GM18951 (cell line): ENCODE results near the gene LHX4.

Source experiments
- POLR2A ChIP-seq: IDR thresholded peaks from 4 replicates; pipeline ENCODE4 v1.6.1; 2011; ENCODE audit warnings: mild to moderate bottlenecking; ENCODE audit not compliant: insufficient read length, insufficient read depth; ENCODE audit errors: extremely low read depth
- in situ Hi-C: fragments of 300-500 bp; cut with MboI; formaldehyde crosslinking; loops from one replicate; pipeline ENCODE4 v1.12.0; 2022; ENCODE audit warnings: low sequenced_read_pairs, mixed read lengths, inconsistent platforms; ENCODE audit not compliant: unreplicated experiment

The LHX4 gene

GRCh38 chr1:180271272-180272255, 41.5 kb downstream of the LHX4 start:
- no peak for TF ChIP-seq POLR2A
- in situ Hi-C loops, result no loop called here

GRCh38 chr1:180272395-180272794, 42.3 kb downstream of the LHX4 start:
- in situ Hi-C loops, result no loop called here

GRCh38 chr1:180273066-180273465, 43.0 kb downstream of the LHX4 start:
- in situ Hi-C loops, result no loop called here
- no peak for TF ChIP-seq POLR2A

More at GRCh38 chr1:180272395-180272794, 42.3 kb downstream of the LHX4 start:
- no peak for TF ChIP-seq POLR2A

- in situ Hi-C loops, result no loop called here
These were observed 44.2 kb downstream of the LHX4 start for GRCh38 chr1:180274221-180274620.

GRCh38 chr1:180275726-180276125, 45.7 kb downstream of the LHX4 start:
- in situ Hi-C loops, result no loop called here
- TF ChIP-seq POLR2A, result no peak

More at GRCh38 chr1:180274221-180274620, 44.2 kb downstream of the LHX4 start:
- TF ChIP-seq POLR2A, result no peak

- TF ChIP-seq POLR2A, result no peak
- in situ Hi-C loops, result no loop called here
These were observed 47.6 kb downstream of the LHX4 start for GRCh38 chr1:180277476-180278193.

- in situ Hi-C loops, result no loop called here
- TF ChIP-seq POLR2A, result no peak
These were observed 48.1 kb downstream of the LHX4 start for GRCh38 chr1:180278194-180278515.

GRCh38 chr1:180278596-180279395, 48.7 kb downstream of the LHX4 start:
- TF ChIP-seq POLR2A, result no peak
- in situ Hi-C loops, result no loop called here

- TF ChIP-seq POLR2A, result no peak
- in situ Hi-C loops, result no loop called here
These were observed 49.6 kb downstream of the LHX4 start for GRCh38 chr1:180279651-180280050.

GRCh38 chr1:180280617-180281016, 50.6 kb downstream of the LHX4 start:
- TF ChIP-seq POLR2A, result no peak
- in situ Hi-C loops, result no loop called here

GRCh38 chr1:180281490-180281889, 51.4 kb downstream of the LHX4 start:
- no peak for TF ChIP-seq POLR2A
- in situ Hi-C loops, result no loop called here

- in situ Hi-C loops, result no loop called here
- TF ChIP-seq POLR2A, result no peak
These were observed 52.5 kb downstream of the LHX4 start for GRCh38 chr1:180282401-180283044.
